SH-SY5Y (cell line): ENCODE measurements around the gene PTGER4.

Source experiments
- GATA2 ChIP-seq: IDR thresholded peaks from 2 replicates; pipeline ENCODE4 v1.6.1; 2011; ENCODE audit warnings: mild to moderate bottlenecking, low read depth, low read length
- GATA3 ChIP-seq: IDR thresholded peaks from 2 replicates; pipeline ENCODE4 v1.6.1; 2011; ENCODE audit warnings: low read depth, mild to moderate bottlenecking, low read length, moderate library complexity

- TF ChIP-seq GATA2, result no peak
- no peak for TF ChIP-seq GATA3
These were observed 37.6 kb downstream of the PTGER4 start for GRCh38 chr5:40717281-40717680.
